Activated naive CD8-positive, alpha-beta T cell treated with anti-CD3 and anti-CD28 coated beads for 36 hours (primary cell): ENCODE data around the gene CADM2. TPM values are rescaled to one million over a fixed set of nuclear protein-coding genes. Genes with fewer than 3 reads are reported as not detected.

Experiments
- DNase-seq: peaks from one replicate; pipeline ENCODE4 v3.0.0; 2021
- H3K27ac Mint-ChIP-seq: one replicate; pipeline ENCODE4 v1.8.0; 2022; ENCODE audit warnings: mild to moderate bottlenecking, moderate library complexity, mixed read lengths
- H3K27me3 Mint-ChIP-seq: one replicate; pipeline ENCODE4 v1.8.0; 2022; ENCODE audit warnings: mild to moderate bottlenecking, mixed read lengths
- H3K36me3 Mint-ChIP-seq: one replicate; pipeline ENCODE4 v1.8.0; 2021; ENCODE audit warnings: mild to moderate bottlenecking, mixed read lengths
- H3K4me1 Mint-ChIP-seq: one replicate; pipeline ENCODE4 v1.8.0; 2021; ENCODE audit warnings: mixed read lengths
- H3K4me3 Mint-ChIP-seq: one replicate; pipeline ENCODE4 v1.8.0; 2022; ENCODE audit warnings: mild to moderate bottlenecking, moderate library complexity, mixed read lengths
- H3K9me3 Mint-ChIP-seq: one replicate; pipeline ENCODE4 v1.8.0; 2022; ENCODE audit warnings: mixed read lengths
- total RNA-seq, 2 experiments: library from RNA; stranded (reverse); gene quantifications; one replicate each; pipeline ENCODE4 v1.2.3, GENCODE V29; 2021

CADM2 gene
- total RNA-seq, 2 experiments from 2014 or later, result 0.21 to 0.40 TPM

DNA sequence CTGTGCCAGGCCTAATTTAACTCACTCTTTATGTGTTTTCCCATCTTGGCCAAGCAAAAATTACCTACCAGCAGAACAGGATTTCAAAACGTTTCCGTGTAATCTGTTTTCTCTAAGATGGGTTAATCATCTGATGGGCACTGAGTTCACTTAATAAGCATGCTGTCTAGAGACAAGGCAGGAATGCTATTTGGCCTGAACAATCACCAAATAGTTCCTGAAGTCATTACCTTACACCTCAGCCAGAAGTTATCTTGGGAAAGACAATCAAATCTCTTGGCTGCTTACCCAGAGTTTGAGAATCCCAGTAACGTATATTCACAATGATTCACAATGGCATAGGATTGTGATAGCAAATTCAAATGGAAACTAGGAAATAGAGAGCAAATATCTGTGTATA, 779.1 kb downstream of the CADM2 start:
- Mint-ChIP-seq H3K9me3 (peaks cover 2% of the 10 kb centered on the region), H3K36me3 (no peaks in the 10 kb centered on the region), H3K4me1 (no peaks in the 10 kb centered on the region), H3K27me3 (no peaks in the 10 kb centered on the region), H3K27ac (no peak overlapping the region), H3K4me3 (no peak overlapping the region)
- DNase-seq, result no peak

DNA sequence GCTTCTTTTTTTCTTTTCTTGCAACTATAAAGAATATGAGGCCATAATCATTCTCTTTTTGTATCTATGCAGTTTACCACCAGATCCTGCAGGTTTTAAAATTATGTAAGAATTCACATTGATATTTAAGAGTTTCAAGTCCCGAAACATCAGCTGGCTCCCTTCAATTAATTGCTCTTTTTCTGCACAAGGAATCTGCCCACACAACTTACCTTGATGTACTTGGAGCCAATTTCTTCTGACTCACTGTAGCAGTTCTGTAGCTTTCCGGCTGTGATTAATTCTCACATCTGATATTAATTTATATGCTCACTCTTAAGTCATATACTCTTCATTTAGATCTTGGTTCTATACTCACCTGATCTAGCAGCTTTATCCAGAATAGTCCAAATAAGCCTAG, 781.8 kb downstream of the CADM2 start:
- Mint-ChIP-seq H3K27me3 (no peaks in the 10 kb centered on the region), H3K4me3 (no peak overlapping the region), H3K4me1 (no peaks in the 10 kb centered on the region), H3K27ac (no peak overlapping the region), H3K36me3 (no peaks in the 10 kb centered on the region), H3K9me3 (peaks cover 2% of the 10 kb centered on the region)
- DNase-seq, result no peak

DNA sequence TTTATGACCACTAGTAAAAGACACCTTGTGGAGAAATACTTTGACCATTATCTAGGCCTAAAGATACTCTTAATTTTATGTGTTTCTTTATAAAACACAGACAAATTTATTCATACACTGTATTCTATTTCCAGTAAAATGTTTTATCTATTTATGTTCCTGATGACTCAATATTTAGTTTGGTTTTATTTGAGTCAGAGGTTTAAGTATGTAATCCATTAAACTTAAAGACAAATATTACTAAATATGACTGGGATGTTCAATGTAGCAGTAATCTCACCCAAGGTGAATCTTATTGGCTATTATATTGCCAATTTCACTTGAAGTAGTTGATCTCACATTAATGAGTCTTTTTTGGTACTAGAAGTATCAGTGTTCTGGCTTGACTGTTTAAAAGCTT, 799.7 kb downstream of the CADM2 start:
- no peak overlapping the region for H3K27ac Mint-ChIP-seq
- no peaks in the 10 kb centered on the region for H3K27me3 Mint-ChIP-seq
- no peak for DNase-seq
- H3K9me3 Mint-ChIP-seq, result peaks cover 6% of the 10 kb centered on the region
- H3K4me1 Mint-ChIP-seq, result no peaks in the 10 kb centered on the region
- no peak overlapping the region for H3K4me3 Mint-ChIP-seq
- no peaks in the 10 kb centered on the region for H3K36me3 Mint-ChIP-seq

DNA sequence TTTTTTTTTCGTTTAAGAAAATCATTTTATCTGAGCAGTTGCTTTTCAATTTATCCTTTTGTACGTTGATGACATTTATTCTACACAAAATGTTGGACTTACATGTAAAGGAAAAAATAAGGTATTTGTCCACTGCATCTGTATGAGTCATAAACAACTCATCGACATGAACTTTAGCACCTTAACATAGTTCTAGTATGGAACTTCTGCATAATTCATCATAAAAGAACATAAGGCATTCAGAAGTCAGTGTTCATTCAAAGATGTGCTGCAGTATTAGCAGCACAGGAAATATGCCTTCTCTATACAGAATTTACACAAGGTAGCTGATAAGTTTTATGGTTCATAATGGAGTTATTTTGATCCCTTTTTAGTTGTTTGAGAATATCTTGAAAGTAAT, 801.6 kb downstream of the CADM2 start:
- H3K4me3 Mint-ChIP-seq, result no peak overlapping the region

DNA sequence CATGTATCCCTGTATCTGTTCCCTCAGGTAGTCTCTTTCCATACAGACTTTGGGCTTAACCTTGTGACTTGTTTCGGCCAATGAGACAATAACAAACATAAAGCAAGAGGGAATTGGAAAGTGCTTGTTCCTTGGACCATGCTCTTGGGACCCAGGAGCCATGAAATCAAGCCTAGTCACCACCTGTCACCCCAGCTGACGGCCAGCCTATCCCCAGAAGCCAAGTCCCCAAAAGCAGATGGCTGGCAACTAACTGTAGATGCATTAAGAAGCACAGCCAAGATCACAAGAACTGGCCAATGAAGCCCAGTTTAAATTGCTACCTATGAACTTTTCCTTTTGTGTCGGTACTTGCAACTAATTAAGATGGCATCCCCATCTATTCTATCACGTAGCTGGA, 822.0 kb downstream of the CADM2 start:
- no peak overlapping the region for H3K4me3 Mint-ChIP-seq
- H3K36me3 Mint-ChIP-seq, result no peaks in the 10 kb centered on the region
- H3K9me3 Mint-ChIP-seq, result peaks cover 7% of the 10 kb centered on the region
- DNase-seq, result no peak
- H3K27me3 Mint-ChIP-seq, result no peaks in the 10 kb centered on the region
- H3K4me1 Mint-ChIP-seq, result no peaks in the 10 kb centered on the region
- no peak overlapping the region for H3K27ac Mint-ChIP-seq

More for the DNA sequence above, 801.6 kb downstream of the CADM2 start:
- Mint-ChIP-seq H3K36me3 (no peaks in the 10 kb centered on the region), H3K27ac (no peak overlapping the region), H3K9me3 (peaks cover 7% of the 10 kb centered on the region), H3K4me1 (no peaks in the 10 kb centered on the region), H3K27me3 (no peaks in the 10 kb centered on the region)
- no peak for DNase-seq

DNA sequence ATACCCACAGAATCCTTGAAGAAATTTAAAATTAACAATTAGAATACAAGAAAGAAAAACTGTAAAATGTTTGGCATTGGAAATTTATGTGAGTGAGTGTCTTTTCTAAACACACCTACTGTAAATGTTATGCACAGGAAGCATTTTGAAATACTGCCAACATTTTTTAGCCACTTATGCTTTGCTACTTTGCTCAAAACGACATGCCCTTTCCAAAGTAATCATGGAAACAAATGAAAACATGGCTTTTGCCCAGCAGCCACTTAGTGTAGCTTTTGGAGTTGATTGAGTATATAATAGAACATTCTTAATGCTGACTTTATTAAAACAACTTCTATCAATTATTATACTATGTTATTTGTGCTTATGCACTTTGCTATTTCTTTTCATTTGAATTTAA, 823.0 kb downstream of the CADM2 start:
- H3K4me3 Mint-ChIP-seq, result no peak overlapping the region
- no peaks in the 10 kb centered on the region for H3K4me1 Mint-ChIP-seq
- H3K9me3 Mint-ChIP-seq, result peaks cover 7% of the 10 kb centered on the region
- H3K27ac Mint-ChIP-seq, result no peak overlapping the region
- H3K27me3 Mint-ChIP-seq, result no peaks in the 10 kb centered on the region
- DNase-seq, result no peak
- no peaks in the 10 kb centered on the region for H3K36me3 Mint-ChIP-seq

DNA sequence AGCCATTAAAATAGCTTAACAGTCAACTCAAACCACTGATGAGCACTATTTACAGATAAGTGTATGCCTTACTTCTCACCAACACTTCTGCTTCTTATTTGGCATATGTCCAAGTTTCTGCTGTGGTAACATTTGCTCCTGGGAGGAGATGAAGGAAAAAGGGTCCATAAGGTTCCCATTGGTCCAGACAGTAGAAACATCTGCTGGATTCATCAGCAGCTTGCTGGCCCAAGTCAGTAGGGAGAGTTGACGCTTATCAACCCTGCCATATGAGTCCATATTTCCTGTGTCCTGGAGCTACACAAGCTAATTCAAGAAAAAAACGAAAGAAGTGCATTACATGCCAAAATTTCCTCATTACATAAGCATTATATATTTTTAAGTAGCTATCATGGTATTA, 824.5 kb downstream of the CADM2 start:
- Mint-ChIP-seq H3K36me3 (no peaks in the 10 kb centered on the region), H3K27ac (no peak overlapping the region), H3K4me1 (no peaks in the 10 kb centered on the region), H3K9me3 (peaks cover 4% of the 10 kb centered on the region), H3K4me3 (no peak overlapping the region), H3K27me3 (no peaks in the 10 kb centered on the region)
- no peak for DNase-seq

DNA sequence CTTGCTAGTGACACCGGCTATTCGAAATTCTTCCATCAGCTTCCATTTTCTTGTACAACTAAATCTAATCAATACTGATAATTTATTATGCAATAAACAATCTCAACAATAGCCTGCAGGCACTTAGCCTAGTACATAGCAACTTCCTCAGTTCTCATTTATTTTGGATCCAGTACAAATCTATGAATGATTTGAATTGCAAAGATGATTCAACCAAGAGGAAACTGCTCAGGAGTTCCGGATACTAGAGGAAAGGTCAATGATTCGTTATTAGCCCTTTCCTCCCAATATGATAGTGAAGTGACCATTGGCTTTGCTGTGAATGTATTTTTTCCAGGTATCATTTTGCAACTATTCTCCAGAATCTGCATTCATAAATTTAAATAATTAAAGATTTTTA, 827.0 kb downstream of the CADM2 start:
- Mint-ChIP-seq H3K4me3 (no peak overlapping the region), H3K4me1 (no peaks in the 10 kb centered on the region), H3K27ac (no peak overlapping the region), H3K27me3 (no peaks in the 10 kb centered on the region), H3K9me3 (peaks cover 4% of the 10 kb centered on the region), H3K36me3 (no peaks in the 10 kb centered on the region)
- DNase-seq, result no peak

DNA sequence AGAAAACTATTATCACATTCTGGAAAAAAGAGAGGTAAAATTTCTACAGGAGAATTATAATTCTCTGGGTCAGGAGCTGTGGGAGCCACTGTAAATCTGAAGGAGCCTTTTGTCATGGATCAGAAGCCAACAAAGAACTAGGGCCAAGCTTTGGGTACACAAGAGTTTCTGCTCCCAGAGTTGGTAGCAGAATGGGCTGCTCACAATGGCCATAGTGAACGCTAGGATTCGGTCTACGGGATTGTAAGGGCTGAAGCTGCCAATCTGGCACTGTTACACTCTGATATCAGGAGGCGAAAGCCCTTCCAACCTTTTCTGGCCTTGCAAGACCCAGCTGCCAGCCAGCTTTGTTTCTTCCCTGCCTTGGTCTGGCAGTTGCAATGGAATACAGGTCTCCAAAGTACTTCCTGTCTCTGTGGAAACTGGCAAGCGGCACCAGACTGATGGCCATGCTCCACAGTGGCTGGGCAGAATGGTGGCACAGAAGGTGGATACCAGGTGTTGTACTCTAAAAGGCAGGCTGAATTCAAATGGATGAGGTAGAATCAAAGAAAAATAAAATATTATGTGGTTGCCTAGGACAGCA, 831.7 kb downstream of the CADM2 start:
- peaks cover 2% of the 10 kb centered on the region for H3K9me3 Mint-ChIP-seq
- no peaks in the 10 kb centered on the region for H3K36me3 Mint-ChIP-seq
- H3K27ac Mint-ChIP-seq, result no peak overlapping the region
- H3K27me3 Mint-ChIP-seq, result no peaks in the 10 kb centered on the region
- no peaks in the 10 kb centered on the region for H3K4me1 Mint-ChIP-seq
- no peak for DNase-seq
- no peak overlapping the region for H3K4me3 Mint-ChIP-seq

DNA sequence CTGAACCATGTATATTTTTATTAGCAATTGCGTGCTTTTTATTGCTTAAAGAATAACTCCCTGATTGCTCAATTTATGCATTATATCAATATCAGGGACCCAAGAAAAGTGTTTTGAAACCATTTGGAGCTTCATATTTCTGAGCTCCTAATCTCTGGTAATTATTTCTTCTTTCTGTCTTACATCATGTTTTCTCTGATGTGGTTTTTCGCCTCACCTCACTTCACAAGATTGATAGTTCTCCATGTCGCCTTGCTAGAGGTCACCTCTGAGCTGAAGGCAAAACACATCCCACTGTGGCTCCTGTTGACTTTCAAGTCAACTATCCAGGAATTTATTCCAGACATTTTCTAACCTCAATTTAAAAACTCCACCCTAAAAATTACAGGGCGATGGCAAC, 837.4 kb downstream of the CADM2 start:
- no peaks in the 10 kb centered on the region for H3K36me3 Mint-ChIP-seq
- DNase-seq, result no peak
- H3K4me3 Mint-ChIP-seq, result no peak overlapping the region
- no peaks in the 10 kb centered on the region for H3K4me1 Mint-ChIP-seq
- H3K27me3 Mint-ChIP-seq, result no peaks in the 10 kb centered on the region
- H3K9me3 Mint-ChIP-seq, result peaks cover 6% of the 10 kb centered on the region
- H3K27ac Mint-ChIP-seq, result no peak overlapping the region

DNA sequence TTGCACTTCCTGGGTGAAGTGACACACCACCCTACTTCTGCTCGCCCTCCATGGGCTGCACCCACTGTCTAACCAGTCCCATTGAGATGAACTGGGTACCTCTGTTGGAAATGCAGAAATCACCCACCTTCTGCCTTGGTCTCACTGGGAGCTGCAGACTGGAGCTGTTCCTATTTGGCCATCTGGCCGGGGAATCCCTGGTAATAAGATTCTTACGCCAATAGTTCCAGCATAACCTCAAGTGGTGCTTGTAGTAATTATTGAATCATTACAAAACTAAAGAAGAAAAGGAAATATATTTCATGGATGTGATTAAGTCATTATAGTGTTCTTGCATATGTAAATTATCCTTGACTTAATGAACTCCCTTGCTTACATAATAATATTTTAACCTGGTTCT, 841.9 kb downstream of the CADM2 start:
- no peaks in the 10 kb centered on the region for H3K4me1 Mint-ChIP-seq
- no peaks in the 10 kb centered on the region for H3K36me3 Mint-ChIP-seq
- H3K4me3 Mint-ChIP-seq, result no peak overlapping the region
- no peaks in the 10 kb centered on the region for H3K27me3 Mint-ChIP-seq
- no peak overlapping the region for H3K27ac Mint-ChIP-seq
- DNase-seq, result no peak
- peaks cover 6% of the 10 kb centered on the region for H3K9me3 Mint-ChIP-seq

DNA sequence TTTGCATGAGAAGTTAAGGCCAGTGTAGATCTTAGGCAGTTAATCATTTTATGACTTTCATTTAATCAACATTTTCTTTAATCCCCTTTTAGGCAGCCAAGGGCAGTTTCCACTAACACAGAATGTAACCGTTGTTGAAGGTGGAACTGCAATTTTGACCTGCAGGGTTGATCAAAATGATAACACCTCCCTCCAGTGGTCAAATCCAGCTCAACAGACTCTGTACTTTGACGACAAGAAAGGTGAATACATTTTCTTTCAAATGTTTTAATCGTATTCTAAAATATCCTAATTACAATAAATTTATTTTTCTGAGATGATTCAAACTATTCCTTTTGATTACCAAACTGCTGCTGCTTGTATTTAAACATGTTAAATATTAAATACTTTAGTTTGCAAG, 843.2 kb downstream of the CADM2 start:
- Mint-ChIP-seq H3K4me1 (no peaks in the 10 kb centered on the region), H3K27me3 (no peaks in the 10 kb centered on the region), H3K9me3 (peaks cover 6% of the 10 kb centered on the region), H3K36me3 (no peaks in the 10 kb centered on the region), H3K27ac (no peak overlapping the region), H3K4me3 (no peak overlapping the region)
- DNase-seq, result no peak

DNA sequence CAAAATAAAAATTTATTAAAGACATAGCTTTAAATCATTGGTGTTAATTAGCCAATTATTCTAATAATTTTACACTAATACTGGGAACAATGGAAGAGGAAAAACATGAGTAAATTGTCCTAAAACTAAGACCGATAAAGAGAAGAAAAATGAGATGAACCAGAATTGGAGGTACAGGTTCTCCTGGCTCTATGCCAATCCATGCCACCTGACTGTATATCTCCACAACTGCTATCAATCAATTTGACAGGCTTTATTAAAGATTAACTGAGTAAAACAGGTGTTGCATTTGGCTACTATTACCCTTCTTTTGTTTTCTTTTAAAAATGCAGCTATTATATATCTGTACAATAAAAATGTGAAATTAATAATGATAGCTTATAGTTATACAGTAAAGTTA, 850.0 kb downstream of the CADM2 start:
- Mint-ChIP-seq H3K4me3 (no peak overlapping the region), H3K27me3 (no peaks in the 10 kb centered on the region), H3K9me3 (peaks cover 1% of the 10 kb centered on the region), H3K4me1 (no peaks in the 10 kb centered on the region), H3K36me3 (no peaks in the 10 kb centered on the region), H3K27ac (no peak overlapping the region)
- DNase-seq, result no peak

DNA sequence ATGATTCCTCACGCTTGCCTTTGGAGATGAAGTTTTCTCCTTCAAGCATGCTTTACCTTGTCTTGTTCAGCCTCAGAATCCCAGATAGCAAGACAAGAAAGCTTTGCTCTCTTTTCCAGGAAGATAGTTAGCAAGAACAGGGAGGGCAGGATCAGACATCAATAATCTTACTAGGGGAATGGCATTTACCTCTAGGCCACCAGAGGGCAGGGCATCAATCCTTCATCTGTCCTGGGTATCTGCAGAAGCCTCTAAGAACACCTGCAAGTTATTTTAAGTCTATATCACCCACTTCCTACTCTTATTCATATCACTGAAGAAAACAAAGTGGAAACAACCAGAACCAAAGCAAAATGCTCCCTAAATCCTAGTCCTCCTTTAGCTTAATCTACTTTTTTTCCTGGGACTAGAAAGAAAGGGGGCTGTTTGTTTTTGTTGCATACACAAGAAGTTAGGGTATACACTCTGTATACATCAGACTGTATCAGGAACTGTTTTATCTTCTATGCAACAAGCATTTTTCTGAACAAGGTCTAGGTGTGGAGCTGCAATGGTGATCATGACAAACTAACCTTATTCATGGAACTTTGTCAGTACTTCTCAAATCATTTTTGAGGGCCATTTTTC, 862.5 kb downstream of the CADM2 start:
- H3K27ac Mint-ChIP-seq, result no peak overlapping the region
- H3K9me3 Mint-ChIP-seq, result peaks cover 4% of the 10 kb centered on the region
- no peaks in the 10 kb centered on the region for H3K27me3 Mint-ChIP-seq
- DNase-seq, result no peak
- no peaks in the 10 kb centered on the region for H3K4me1 Mint-ChIP-seq
- H3K4me3 Mint-ChIP-seq, result no peak overlapping the region
- no peaks in the 10 kb centered on the region for H3K36me3 Mint-ChIP-seq

DNA sequence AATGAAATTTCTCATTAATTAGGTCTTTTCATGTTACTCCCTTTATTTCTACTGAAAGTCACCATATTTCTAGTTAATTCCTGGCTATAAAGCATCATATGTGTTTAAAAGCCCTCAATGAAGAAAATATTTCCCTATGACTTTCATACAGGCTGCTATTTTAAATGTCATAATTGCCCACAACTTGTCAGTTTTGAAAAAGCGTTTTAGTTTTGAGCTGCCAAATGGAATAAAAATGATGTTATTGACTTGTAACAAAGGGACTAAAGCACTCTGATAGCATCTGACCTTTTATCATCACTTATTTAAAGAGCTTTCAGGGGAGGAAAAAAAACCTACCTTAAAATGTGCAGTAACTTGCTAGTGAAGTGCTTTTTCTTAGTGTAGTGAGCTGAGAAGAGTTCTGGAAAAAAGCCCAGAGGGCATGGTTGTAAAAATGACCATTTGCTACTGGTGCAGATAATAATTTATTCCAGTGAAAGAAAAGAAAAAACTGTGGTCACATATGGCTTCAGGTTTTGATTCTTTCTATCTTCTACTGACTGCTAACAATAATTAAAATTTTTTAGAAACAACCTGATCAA, 877.2 kb downstream of the CADM2 start:
- Mint-ChIP-seq H3K36me3 (no peaks in the 10 kb centered on the region), H3K4me1 (no peaks in the 10 kb centered on the region), H3K4me3 (no peak overlapping the region), H3K27ac (no peak overlapping the region), H3K9me3 (no peaks in the 10 kb centered on the region), H3K27me3 (no peaks in the 10 kb centered on the region)
- DNase-seq, result no peak

DNA sequence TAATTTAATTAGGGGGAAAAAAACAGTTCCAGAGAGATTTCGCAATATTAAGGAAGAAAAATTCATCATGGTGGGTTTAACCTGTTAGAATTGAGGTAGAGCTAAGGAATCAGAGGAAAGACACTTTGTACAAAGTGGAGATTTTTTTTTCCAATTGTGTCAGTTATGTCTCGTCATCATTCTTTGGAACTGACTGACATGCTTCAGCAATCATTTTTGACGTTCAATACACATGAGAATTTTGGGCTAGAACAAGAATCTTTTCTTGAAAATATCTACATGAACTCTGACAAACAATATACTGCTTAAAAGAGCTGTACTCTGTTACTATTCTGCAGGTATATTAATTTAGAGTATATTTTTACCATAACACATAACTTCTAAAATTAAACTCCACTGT, 878.6 kb downstream of the CADM2 start:
- Mint-ChIP-seq H3K4me1 (no peaks in the 10 kb centered on the region), H3K27ac (no peak overlapping the region), H3K9me3 (no peaks in the 10 kb centered on the region), H3K36me3 (no peaks in the 10 kb centered on the region), H3K27me3 (no peaks in the 10 kb centered on the region), H3K4me3 (no peak overlapping the region)
- no peak for DNase-seq
